Measurements from ENCODE around the gene HOXD10.

GRCh38 chr2:176152350-176153181 lies 36.0 kb downstream of the HOXD10 start:
- no peak for TF ChIP-seq CTCF (conservative IDR thresholded peaks at IDR 0.05 in 1 of 2, IDR thresholded peaks at IDR 0.05 in 1 of 2; ENCODE audit: low read depth in 1 of 2, low read length in 2 of 2)
- peak; percentile 57 for TF ChIP-seq EZH2 (IDR thresholded peaks at IDR 0.05; ENCODE audit: low read length, missing control alignments)

All from fibroblast of lung (primary cell).